H1 (cell line): ENCODE measurements around the gene CMIP. TPM values are rescaled to one million over a fixed set of nuclear protein-coding genes. Genes with fewer than 3 reads are reported as not detected.

ENCODE experiments used
- POLR2AphosphoS5 ChIP-seq: IDR thresholded peaks from 2 replicates; pipeline ENCODE4 v1.6.1; 2011; ENCODE audit warnings: low read depth, low read length
- RNF2 ChIP-seq: fragments of 200-900, 300-1000 bp; sonication (generic); IDR thresholded peaks from 2 replicates; pipeline ENCODE4 v1.7.1; 2016; ENCODE audit warnings: borderline replicate concordance, low read depth, mild to moderate bottlenecking, antibody characterized with exemption, low read length; ENCODE audit not compliant: poor library complexity, severe bottlenecking; ENCODE audit errors: missing control alignments
- SUZ12 ChIP-seq: fragments of 200-600 bp; sonication (generic); IDR thresholded peaks from 2 replicates; pipeline ENCODE4 v1.6.1; 2012; ENCODE audit warnings: mild to moderate bottlenecking, inconsistent platforms, low read length, moderate library complexity, mixed read lengths
- polyA plus RNA-seq, 7 experiments: library from polyadenylated mRNA; depleted of rRNA in 3 of 7; stranded (reverse) in 5 of 7; unstranded in 2 of 7; fragments of >200 nt in 5 of 7; fragments of 200-250 nt in 2 of 7; gene quantifications; 1 replicate in 5 of 7; 2 replicates in 1 of 7; 4 replicates in 1 of 7; pipeline versions ENCODE4 v1.2.1 to v1.2.3, GENCODE V29; 2011 to 2013; ENCODE audit warnings: missing spikeins in 2 of 7, mixed read lengths in 2 of 7
- total RNA-seq: library from RNA; stranded (reverse); fragmentation: NEBNext Ultra II Directional; extraction: Animal tissue kit (Norgen Biotek cat#: 25700); gene quantifications from 2 replicates; pipeline ENCODE4 v1.2.1, GENCODE V29; 2021

Gene CMIP
- total and polyA plus RNA-seq, 2 of the 8 experiments (the other 6 are each of a cell fraction or from before 2014, with no cell fraction given): 7.9 to 53.2 TPM

DNA sequence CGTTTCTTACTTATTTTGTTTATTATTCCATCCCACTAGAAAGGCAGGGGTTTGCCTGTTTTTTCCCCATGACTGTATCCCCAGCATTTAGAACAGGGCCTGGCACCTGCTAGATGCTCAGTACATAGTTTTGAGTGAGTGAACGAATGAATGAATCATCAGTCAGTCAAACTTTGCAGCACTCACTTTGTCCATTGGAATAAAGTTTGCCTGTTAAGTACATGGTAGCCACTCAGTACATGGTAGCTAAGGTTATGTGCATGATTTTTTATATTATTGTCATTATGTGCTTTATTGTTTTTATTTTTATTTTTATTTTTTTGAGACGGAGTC, 88.5 kb downstream of the CMIP start (continued):
- TF ChIP-seq RNF2 (no peak), SUZ12 (no peak), POLR2AphosphoS5 (no peak)
